Daoy (cell line): Measurements from ENCODE around the gene BACH2. TPM values are rescaled to one million over a fixed set of nuclear protein-coding genes. Genes with fewer than 3 reads are reported as not detected.
"Not testable (repeated sequence)": the region's sequence is repeated elsewhere in the genome, so short reads cannot be mapped to it uniquely, and the experiment has no call there.

Experiments used
- DNase-seq: peaks from one replicate; pipeline ENCODE4 v3.0.0-alpha.2; 2015; ENCODE audit warnings: low read depth
- total RNA-seq: library from RNA; depleted of rRNA; stranded (reverse); fragments of >200 nt; shearing (Covaris generic); gene quantifications from 2 replicates; pipeline ENCODE4 v1.2.3, GENCODE V29; 2014

Gene BACH2
- total RNA-seq, 1 experiment from 2014 or later: 0.46 TPM

GRCh38 chr6:89972025-89972381 lies 324.6 kb downstream of the BACH2 start:
- no peak for DNase-seq

GRCh38 chr6:89971338-89972024 lies 325.2 kb downstream of the BACH2 start:
- DNase-seq: not testable (repeated sequence)

- peak; percentile 55 for DNase-seq
Measured at GRCh38 chr6:89970609-89971337, 325.9 kb downstream of the BACH2 start.

- no peak for DNase-seq
Measured at GRCh38 chr6:89970072-89970471, 326.6 kb downstream of the BACH2 start.

- no peak for DNase-seq
Measured at GRCh38 chr6:89966913-89967312, 329.7 kb downstream of the BACH2 start.

- no peak for DNase-seq
Measured at GRCh38 chr6:89966228-89966544, 330.5 kb downstream of the BACH2 start.

- DNase-seq: no peak
Measured at GRCh38 chr6:89965441-89966227, 331.0 kb downstream of the BACH2 start.

GRCh38 chr6:89963391-89963790 lies 333.3 kb downstream of the BACH2 start:
- no peak for DNase-seq

GRCh38 chr6:89961481-89961880 lies 335.2 kb downstream of the BACH2 start:
- DNase-seq: no peak

- DNase-seq: no peak
Measured at GRCh38 chr6:89959883-89960282, 336.8 kb downstream of the BACH2 start.

GRCh38 chr6:89956182-89956581 lies 340.5 kb downstream of the BACH2 start:
- DNase-seq: no peak

GRCh38 chr6:89955364-89955763 lies 341.3 kb downstream of the BACH2 start:
- no peak for DNase-seq

- no peak for DNase-seq
Measured at GRCh38 chr6:89954721-89955148, 341.9 kb downstream of the BACH2 start.

- peak; percentile 89 for DNase-seq
Measured at GRCh38 chr6:89952686-89953085, 344.0 kb downstream of the BACH2 start.

GRCh38 chr6:89952105-89952671 lies 344.5 kb downstream of the BACH2 start:
- no peak for DNase-seq

GRCh38 chr6:89951574-89952104 lies 345.0 kb downstream of the BACH2 start:
- DNase-seq: peak; percentile 62

- no peak for DNase-seq
Measured at GRCh38 chr6:89950879-89951391, 345.7 kb downstream of the BACH2 start.

- no peak for DNase-seq
Measured at GRCh38 chr6:89950446-89950845, 346.2 kb downstream of the BACH2 start.

- no peak for DNase-seq
Measured at GRCh38 chr6:89948876-89949275, 347.8 kb downstream of the BACH2 start.

- DNase-seq: no peak
Measured at GRCh38 chr6:89944826-89945407, 351.7 kb downstream of the BACH2 start.

GRCh38 chr6:89944181-89944755 lies 352.4 kb downstream of the BACH2 start:
- DNase-seq: no peak
